ENCODE measurements around the gene ZNF227.
"Not testable (repeated sequence)": the region's sequence is repeated elsewhere in the genome, so short reads cannot be mapped to it uniquely, and the experiment has no call there.

Gene ZNF227

GRCh38 chr19:44212250-44212865, at the start of gene ZNF227:
Gene ZNF227, plus strand, starts transcription at chr19:44212532. Its CDS starts 5,261 bp downstream, at chr19:44217793.
- in situ Hi-C loops (cut with HindIII; ENCODE audit: low pct_unique_long_range_greater_than_20kb, low sequenced_read_pairs), result no loop called here
- no peak for TF ChIP-seq JUND (IDR thresholded peaks at IDR 0.05; ENCODE audit: low read depth)
- DNase-seq (ENCODE audit: low read depth in 1 of 2, low spot score in 1 of 2), result peak; percentile 35 to 91

DNA sequence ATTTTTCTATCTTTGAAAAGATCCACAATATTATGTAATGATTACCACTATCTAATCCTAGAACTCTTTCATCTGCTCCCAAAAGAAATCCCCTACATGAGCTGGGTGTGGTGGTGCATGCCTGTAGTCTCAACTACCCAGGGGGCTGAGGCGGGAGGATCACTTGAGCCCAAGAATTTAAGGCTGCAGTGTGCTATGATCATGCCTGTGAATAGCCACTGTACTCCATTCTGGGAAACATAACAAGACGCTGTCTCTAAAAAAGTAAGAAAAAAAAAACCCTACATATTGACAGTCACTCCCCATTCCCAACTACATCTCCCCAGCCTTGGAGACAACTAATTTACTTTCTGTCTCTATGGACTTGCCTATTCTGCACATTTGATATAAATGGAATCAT, 48.5 kb upstream of the ZNF227 start:
- no peak for TF ChIP-seq JUND (IDR thresholded peaks at IDR 0.05; ENCODE audit: low read depth)
- in situ Hi-C loops (cut with HindIII; ENCODE audit: low pct_unique_long_range_greater_than_20kb, low sequenced_read_pairs), result no loop called here
- DNase-seq (ENCODE audit: low read depth in 1 of 2, low spot score in 1 of 2), result no peak

- in situ Hi-C loops (cut with HindIII; ENCODE audit: low pct_unique_long_range_greater_than_20kb, low sequenced_read_pairs), result no loop called here
- TF ChIP-seq JUND (IDR thresholded peaks at IDR 0.05; ENCODE audit: low read depth), result no peak
- DNase-seq (ENCODE audit: low read depth in 1 of 2, low spot score in 1 of 2), result no peak
Measured at GRCh38 chr19:44164327-44164672, 48.0 kb upstream of the ZNF227 start.

- peak; percentile 61 to 97 for DNase-seq (ENCODE audit: low read depth in 1 of 2, low spot score in 1 of 2)
- no peak for TF ChIP-seq JUND (IDR thresholded peaks at IDR 0.05; ENCODE audit: low read depth)
- in situ Hi-C loops (cut with HindIII; ENCODE audit: low pct_unique_long_range_greater_than_20kb, low sequenced_read_pairs), result no loop called here
Measured at GRCh38 chr19:44164673-44165512, 47.4 kb upstream of the ZNF227 start, which contains the start of gene ZNF226. Gene ZNF226, plus strand, starts transcription at chr19:44165100. Its CDS starts 4,981 bp downstream, at chr19:44170081.

DNA sequence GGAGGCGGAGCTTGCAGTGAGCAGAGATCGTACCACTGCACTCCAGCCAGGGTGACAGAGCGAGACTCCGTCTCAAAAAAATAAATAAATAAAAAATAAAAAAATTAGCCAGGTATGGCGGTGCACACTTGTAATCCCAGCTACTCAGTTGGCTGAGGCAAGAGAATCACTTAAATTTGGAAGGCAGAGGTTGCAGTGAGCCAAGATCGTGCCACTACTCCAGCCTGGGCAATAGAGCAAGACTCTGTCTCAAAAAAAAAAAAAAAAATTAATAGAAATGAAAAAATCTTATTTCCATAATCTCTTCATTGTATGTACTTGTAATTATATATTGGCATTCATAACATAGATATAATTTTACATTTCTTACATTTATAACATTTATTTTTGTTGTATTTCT, 41.7 kb upstream of the ZNF227 start:
- in situ Hi-C loops (cut with HindIII; ENCODE audit: low pct_unique_long_range_greater_than_20kb, low sequenced_read_pairs); DNase-seq (ENCODE audit: low read depth in 1 of 2, low spot score in 1 of 2): not testable (repeated sequence)

GRCh38 chr19:44176590-44176989, 35.7 kb upstream of the ZNF227 start:
- TF ChIP-seq JUND (IDR thresholded peaks at IDR 0.05; ENCODE audit: low read depth), result no peak
- DNase-seq (ENCODE audit: low read depth in 1 of 2, low spot score in 1 of 2), result no peak
- in situ Hi-C loops (cut with HindIII; ENCODE audit: low pct_unique_long_range_greater_than_20kb, low sequenced_read_pairs), result no loop called here

DNA sequence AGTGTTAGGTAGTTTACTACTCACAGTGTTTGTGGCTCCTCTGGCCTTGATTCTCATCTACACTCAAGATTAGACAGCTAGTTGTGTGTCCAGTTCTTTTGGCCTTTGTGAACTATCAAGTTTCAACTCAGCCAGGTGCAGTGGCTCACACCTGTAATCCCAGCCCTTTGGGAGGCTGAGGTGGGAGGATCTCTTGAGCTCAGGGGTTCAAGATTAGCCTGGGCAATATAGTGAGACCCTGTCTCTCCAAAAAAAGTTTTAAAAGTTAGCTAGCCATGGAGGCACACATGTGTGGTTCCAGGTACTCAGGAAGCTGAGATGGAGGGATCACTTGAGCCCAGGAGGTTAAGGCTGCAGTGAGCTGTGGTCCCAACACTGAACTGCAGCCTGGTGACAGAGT, 31.4 kb upstream of the ZNF227 start:
- DNase-seq (ENCODE audit: low read depth in 1 of 2, low spot score in 1 of 2), result no peak
- in situ Hi-C loops (cut with HindIII; ENCODE audit: low pct_unique_long_range_greater_than_20kb, low sequenced_read_pairs), result no loop called here

GRCh38 chr19:44182145-44182544, 30.2 kb upstream of the ZNF227 start:
- DNase-seq (ENCODE audit: low read depth in 1 of 2, low spot score in 1 of 2), result no peak
- no peak for TF ChIP-seq JUND (IDR thresholded peaks at IDR 0.05; ENCODE audit: low read depth)
- in situ Hi-C loops (cut with HindIII; ENCODE audit: low pct_unique_long_range_greater_than_20kb, low sequenced_read_pairs), result no loop called here

More for the DNA sequence above, 31.4 kb upstream of the ZNF227 start:
- no peak for TF ChIP-seq JUND (IDR thresholded peaks at IDR 0.05; ENCODE audit: low read depth)

- DNase-seq (ENCODE audit: low read depth in 1 of 2, low spot score in 1 of 2), result no peak
- TF ChIP-seq JUND (IDR thresholded peaks at IDR 0.05; ENCODE audit: low read depth), result no peak
- in situ Hi-C loops (cut with HindIII; ENCODE audit: low pct_unique_long_range_greater_than_20kb, low sequenced_read_pairs), result no loop called here
Measured at GRCh38 chr19:44190020-44190419, 22.3 kb upstream of the ZNF227 start.

DNA sequence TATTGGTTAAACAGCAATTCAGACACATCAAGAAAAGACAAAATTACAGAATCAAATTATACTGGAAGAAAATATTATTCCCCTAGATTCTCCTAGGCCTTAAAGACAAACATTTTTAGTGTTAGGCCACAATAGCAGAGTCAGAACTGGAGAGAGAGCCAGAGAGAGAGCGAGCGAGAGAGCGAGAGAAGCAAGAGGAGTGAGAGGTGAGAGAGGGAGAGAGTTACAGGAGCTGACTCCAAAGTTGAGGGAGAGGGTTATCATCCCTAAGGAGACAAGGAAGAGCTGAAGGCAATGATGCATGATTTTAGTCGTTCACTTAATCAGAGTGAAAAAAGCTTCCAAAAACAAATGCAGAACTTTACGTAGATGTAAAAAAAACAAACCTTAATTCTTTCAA, 20.2 kb upstream of the ZNF227 start:
- TF ChIP-seq JUND (IDR thresholded peaks at IDR 0.05; ENCODE audit: low read depth), result no peak
- DNase-seq (ENCODE audit: low read depth in 1 of 2, low spot score in 1 of 2), result no peak
- in situ Hi-C loops (cut with HindIII; ENCODE audit: low pct_unique_long_range_greater_than_20kb, low sequenced_read_pairs), result no loop called here

DNA sequence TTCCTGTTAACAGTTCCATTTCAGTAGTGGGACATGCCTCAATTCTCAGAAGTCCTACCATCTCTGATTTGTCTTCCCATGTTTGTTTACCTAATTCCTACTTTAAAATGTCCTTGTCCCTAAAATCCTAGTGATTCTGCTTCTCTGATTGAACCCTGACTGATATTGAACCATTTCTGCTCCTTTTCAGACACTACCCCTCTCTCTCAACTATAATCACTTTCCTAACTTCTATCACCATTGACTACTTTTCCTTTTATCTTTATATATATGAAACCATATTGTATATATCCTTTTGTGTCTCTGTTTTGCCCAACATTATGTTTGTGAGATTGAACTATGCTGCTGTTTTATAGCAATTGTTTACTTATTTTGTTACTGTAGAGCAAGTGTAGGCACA, 15.6 kb upstream of the ZNF227 start:
- in situ Hi-C loops (cut with HindIII; ENCODE audit: low pct_unique_long_range_greater_than_20kb, low sequenced_read_pairs), result no loop called here
- TF ChIP-seq JUND (IDR thresholded peaks at IDR 0.05; ENCODE audit: low read depth), result no peak
- DNase-seq (ENCODE audit: low read depth in 1 of 2, low spot score in 1 of 2), result no peak

DNA sequence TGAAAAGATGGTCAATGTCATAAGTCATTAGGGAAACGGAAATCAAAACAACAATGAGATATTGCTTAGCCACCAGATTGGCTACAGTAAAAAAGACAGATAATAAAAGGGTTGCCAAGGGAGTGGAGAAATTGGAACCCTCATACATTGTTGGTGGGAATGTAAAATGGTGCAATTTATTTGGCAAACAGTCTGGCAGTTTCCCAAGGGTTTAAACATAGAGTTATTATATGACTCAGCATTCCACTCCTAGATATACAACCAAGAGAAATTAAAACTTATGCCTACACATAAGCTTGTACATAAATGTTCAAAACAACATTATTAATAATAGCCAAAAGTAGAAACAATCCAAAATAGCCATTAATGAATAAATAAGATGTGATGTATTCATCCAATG, 9.9 kb upstream of the ZNF227 start:
- no peak for TF ChIP-seq JUND (IDR thresholded peaks at IDR 0.05; ENCODE audit: low read depth)
- in situ Hi-C loops (cut with HindIII; ENCODE audit: low pct_unique_long_range_greater_than_20kb, low sequenced_read_pairs), result no loop called here

DNA sequence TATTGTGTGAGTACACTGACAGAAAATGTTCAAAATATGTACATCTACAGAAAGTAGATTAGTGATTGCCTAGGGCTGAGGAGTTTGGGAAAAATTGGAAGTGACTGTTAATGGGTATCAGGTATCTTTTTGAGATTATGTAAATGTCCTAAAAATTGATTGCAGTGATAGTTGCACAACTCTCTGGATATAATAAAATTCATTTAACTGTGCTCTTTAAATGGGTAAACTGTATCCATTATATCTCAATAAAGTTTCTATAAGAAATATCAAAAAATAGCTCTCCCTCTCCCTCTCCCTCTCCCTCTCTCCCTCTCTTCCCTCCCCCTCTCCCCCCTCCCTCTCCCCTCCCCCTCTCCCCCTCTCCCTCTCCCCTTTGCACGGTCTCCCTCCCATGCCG, 9.4 kb upstream of the ZNF227 start:
- no peak for DNase-seq (ENCODE audit: low read depth in 1 of 2, low spot score in 1 of 2)
- in situ Hi-C loops (cut with HindIII; ENCODE audit: low pct_unique_long_range_greater_than_20kb, low sequenced_read_pairs), result no loop called here
- no peak for TF ChIP-seq JUND (IDR thresholded peaks at IDR 0.05; ENCODE audit: low read depth)

More for the DNA sequence above, 9.9 kb upstream of the ZNF227 start:
- no peak for DNase-seq (ENCODE audit: low read depth in 1 of 2, low spot score in 1 of 2)

- in situ Hi-C loops (cut with HindIII; ENCODE audit: low pct_unique_long_range_greater_than_20kb, low sequenced_read_pairs), result not testable (repeated sequence)
Measured at GRCh38 chr19:44203877-44204276, 8.5 kb upstream of the ZNF227 start.

More at GRCh38 chr19:44203877-44204276, 8.5 kb upstream of the ZNF227 start:
- not testable (repeated sequence) for DNase-seq (ENCODE audit: low read depth in 1 of 2, low spot score in 1 of 2)
